GM15510 (cell line): ENCODE results near the gene PPP4R3A.

Experiments
- POLR2A ChIP-seq: IDR thresholded peaks from 3 replicates; pipeline ENCODE4 v1.6.1; 2011; ENCODE audit warnings: borderline replicate concordance; ENCODE audit not compliant: insufficient read length; ENCODE audit errors: extremely low read depth

PPP4R3A gene

DNA sequence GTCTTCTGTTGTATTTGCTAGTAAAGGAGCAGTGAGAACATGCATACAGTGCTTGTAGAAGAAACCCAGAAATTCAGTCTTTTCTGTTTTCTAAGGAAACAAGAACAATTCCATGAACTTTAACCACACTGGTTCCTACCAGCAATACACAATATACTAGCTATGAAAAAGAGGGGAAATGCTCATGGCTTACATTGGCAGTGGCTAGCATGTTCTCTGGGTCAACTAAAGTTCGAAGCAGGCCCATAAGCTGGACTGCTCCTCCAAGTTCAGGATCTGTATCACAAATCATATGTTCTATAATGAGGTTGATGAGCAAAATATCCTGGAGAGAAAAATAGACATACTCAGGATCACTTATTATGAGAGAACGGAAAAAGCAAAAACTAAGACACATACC, 37.1 kb downstream of the PPP4R3A start:
- no peak for TF ChIP-seq POLR2A

DNA sequence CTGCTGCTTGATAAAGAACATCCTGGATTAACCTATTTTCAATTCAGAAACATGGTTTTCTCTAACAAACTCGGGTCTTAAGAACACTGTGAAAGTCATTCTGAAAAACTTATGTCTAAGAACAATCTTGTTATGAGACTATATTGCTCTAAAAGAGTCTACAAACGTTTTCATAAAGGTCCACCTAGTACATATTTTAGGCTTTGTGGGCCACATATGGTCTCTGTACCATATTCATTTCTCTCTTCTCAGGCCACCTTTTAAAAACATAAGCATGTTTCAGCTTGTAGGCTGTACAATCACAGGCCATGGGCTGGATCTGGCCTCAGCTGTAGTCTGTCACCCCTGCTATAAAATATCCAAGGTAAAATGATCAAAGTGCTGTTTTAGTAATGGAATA, 39.9 kb downstream of the PPP4R3A start:
- TF ChIP-seq POLR2A = no peak

DNA sequence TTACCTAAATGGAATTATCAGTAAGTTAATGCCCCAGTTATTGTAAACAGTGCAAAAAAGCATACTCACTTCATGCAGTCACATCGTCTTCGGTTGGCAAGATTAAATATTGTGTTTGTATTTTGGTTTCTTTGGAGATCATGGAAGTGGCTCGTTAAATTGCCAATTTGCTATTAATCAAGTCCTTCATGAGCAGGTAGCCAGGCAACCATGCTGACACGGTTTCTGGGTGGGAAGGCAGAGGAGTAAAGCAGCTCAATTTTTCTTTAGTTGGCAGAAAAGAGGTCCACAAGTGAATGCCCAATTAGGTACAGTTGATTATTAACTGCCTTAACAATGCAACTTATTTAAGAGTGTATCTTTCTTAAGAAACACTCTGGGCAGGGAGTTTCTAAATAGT, 43.9 kb downstream of the PPP4R3A start:
- no peak for TF ChIP-seq POLR2A

DNA sequence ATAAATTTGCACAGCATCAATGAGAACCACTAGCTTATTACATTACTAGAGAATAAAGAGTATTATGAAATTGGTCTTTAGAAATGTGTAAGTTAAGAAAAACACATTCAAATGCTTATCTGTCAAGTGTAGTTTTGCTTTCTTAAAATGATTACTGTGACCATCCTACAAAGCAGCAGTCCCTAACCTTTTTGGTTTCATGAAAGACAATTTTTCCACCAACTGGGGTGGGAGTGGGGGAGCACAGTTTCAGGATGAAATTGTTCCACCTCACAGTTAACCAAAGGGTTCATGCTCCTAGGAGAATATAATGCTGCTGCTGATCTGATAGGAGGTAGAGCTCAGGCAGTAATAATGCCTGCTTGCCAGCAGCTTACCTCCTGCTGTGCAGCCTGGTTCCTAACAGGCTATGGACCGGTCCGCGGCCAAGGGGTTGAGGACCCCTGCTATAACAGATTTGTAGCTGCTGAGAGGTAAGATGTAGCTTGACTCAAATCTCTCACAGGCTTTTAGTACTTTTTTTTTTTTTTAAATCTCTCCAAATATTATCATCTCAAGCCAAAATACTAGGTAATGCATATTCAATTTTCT, 45.4 kb downstream of the PPP4R3A start:
- TF ChIP-seq POLR2A = no peak

DNA sequence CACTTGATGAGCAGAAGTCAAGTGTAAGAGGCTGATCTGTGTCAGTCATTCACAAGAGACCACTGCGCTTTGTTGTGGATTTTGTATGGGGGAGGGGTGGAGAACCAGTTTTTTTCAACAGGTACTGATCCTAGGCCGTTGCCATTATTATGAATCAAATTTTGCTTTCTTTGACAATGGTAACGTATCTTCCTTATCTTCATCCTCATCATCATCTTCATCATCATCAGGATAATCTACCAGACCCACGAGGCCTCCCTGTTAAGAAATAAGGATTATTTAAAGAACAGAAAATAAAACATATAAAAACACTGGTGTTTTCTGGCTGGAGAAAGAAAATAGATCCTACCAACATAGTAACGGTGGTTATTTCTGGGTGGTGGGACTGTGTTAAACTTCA, 51.5 kb downstream of the PPP4R3A start:
- no peak for TF ChIP-seq POLR2A

DNA sequence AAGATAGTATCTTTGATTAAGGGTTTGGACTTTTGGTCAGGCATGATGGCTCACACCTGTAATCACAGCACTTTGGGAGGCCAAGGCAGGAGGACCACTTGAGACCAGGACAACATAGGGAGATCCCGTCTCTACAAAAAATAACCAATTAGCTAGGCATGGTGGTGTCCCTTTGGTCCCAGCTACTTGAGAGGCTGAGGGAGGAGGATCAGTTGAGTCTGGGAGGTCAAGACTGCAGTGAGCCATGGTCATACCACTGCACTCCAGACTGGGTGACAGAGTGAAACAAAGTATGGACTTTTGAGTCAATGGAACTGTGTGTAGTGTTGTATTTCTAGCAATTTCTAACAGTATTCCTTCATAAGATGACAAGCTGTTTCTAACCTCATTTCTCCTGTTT, 53.8 kb downstream of the PPP4R3A start:
- TF ChIP-seq POLR2A = no peak

DNA sequence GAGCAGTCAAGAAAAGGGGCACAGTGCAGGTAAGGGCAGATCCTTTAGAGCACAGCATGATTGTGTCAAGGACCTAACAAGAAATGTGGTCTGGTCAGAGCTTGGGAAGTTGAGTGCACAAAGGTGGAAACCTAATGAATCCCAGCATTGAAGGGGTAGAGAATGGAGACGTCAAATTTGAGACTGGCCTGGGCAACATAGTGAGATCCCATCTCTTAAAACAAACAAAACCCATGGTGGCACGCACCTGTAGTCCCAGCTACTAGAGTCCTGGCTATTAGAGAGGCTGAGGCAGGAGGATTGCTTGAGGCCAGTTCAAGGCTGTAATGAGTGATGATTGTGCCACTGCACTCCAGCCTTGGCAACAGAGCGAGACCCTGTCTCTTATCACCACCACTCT, 55.5 kb downstream of the PPP4R3A start:
- no peak for TF ChIP-seq POLR2A

DNA sequence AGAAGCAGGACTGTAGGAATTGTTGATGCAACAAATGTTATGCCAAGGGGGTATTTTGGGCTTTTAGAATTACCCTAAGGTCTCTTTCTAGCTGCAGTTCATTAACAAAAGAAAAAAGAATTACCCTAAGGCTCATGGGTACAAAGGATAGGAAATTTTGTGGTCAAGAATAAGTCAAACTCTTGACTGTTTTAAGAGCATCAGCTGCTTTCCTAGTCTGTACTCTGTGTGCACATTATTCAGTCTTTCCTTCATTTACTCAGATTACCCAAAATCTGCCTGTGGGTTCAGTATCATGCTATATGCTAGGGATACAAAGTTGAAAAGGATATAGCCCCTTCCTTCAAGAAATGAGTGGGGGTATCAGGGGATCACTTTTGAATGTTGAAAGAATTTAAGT, 56.0 kb downstream of the PPP4R3A start:
- no peak for TF ChIP-seq POLR2A

DNA sequence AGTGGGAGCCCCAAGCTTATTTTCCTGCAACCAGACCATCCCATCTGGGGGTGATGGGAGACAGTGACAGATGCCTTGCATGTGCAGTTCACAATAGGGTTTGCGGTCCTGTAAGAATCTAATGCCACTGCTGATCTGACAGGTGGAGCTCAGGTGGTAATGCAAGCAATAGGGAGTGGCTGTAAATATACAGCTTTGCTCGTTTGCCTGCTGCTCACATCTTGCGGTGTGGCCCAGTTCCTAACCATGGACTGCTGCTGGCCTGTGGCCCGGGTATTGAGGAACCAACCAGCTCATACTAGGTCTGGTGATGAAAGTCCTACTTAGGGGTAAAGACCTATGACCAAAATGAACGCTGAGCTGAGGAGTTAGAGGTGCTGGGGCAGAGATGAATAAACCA, 56.4 kb downstream of the PPP4R3A start:
- no peak for TF ChIP-seq POLR2A

DNA sequence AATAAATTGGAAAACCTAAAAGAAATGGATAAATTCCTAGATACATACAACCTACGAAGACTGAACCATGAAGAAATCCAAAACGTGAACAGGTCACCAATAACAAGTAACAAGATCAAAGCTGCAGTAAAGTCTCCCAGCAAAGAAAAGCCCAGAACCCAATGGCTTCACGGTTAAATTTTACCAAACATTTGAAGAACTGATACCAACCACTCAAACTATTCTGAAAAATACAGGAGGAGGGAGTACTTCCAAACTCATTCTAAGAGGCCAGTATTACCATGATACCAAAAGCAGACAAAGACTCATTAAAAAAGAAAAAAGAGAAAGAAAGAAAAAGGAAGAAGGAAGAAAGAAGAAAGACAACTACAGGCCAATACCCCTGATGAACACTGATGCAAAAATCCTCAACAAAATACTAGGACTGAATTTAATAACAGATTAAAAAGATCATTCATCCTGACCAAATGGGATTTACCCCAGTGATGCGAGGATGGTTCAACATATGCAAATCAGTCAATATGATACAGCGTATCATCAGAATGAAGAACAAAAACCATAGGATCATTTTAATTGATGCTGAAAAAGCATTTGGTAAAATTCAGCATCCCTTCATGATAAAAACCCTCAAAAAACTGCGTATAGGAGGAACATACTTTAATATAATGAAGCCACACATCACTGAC, 65.6 kb downstream of the PPP4R3A start:
- TF ChIP-seq POLR2A = no peak

DNA sequence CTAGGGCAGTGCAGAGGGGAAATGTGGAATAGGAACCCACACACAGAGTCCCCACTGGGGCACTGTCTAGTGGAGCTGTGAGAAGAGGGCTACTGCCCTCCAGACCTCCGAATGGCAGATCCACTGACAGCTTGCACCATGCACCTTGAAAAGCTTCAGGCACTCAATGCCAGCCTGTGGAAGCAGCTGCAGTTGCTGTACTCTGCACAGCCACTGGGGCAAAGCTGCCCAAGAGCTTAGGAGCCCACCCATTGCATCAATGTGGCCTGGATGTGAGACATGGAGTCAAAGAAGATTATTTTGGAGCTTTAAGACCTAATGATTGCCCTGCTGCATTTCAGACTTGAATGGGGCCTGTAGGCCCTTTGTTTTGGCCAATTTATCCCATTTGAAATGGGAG, 70.8 kb downstream of the PPP4R3A start:
- no peak for TF ChIP-seq POLR2A

DNA sequence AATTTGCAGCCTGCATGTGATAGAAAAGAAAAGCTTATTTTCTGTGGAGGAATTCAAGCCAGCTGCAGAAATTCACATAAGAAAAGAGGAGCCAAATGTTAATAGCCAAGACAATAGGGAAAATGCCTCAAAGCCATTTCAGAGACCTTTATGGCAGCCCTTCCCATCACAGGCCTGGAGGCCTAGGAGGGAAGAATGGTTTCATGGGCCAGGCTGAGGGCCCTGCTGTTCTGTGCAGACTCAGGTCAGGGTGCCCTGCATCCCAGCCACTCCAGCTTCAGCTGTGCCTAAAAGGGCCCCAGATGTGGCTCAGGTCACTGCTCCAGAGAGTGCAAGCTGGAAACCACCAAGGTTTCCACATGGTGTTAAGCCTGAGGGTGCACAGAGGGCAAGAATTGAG, 71.3 kb downstream of the PPP4R3A start:
- no peak for TF ChIP-seq POLR2A

DNA sequence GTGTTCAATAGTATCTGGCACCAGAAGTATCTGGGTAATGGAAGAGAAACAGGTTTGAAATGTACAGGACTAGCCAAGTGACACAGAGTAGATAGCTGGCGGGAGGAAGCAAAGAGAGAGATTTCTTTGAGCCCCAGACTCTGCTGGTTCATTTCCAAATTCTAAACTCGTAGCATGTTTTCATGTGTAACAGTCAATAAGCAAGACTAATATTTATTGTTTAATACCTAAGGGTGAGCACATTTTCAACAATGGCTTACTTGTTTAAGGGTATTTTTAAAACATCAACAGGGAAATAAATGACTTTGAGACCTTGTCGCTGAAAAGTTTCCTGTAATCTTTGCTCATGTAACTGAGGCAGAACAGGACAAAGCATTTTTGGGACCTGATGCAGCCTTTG, 80.7 kb downstream of the PPP4R3A start:
- no peak for TF ChIP-seq POLR2A

DNA sequence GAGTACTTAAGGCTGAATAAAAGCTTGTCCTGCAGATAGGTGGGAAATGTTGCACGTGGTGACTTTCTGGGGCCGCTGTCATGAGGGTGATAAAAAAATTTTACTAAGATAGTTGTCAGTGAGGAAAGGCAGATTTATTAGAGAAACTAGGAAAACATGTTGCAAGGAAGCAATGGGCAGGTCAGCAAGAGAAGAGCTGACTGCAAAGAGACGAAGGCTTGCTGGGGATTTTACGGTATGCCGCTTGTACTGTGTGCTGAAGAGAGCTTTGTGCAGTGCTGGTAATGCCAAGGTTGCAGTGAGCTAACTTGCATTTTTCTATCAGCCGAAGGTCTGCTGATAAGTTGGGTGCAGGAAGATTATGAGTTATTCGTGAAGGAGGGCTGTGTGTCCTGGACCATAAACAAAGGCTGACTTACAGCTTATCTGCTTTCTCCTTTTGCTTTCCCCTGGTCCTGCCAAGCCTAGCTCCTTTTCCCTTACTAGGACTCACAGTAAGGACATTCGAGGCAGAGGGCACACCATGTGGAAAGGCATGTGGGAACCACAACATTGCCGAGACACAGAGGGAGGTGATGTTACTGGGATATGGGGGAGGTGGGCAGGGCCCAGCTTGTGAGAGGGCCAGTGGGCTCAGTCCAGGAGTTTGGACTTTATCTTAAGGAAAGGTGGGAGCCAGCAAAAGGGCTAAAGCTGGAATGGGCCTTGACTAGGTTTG, 85.1 kb downstream of the PPP4R3A start:
- TF ChIP-seq POLR2A = no peak

DNA sequence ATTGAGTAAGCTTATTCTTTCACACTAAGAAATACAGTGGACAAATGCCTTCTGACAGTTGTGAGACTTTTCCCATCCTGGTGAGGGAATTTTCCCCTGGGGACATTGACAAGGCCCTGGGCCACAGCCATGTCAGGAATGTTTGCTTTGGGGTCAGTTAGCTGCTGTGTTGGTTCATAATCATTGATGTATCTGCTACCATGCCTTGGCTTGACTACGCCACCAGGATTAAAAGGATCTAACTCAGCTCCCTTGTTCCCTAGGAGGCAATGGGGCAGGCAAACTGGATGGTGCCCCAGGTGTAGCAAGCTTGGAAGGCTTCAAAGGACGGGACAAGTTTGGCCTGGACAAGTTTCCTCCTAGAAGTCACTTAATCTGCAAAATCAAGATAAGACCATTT, 89.4 kb downstream of the PPP4R3A start:
- TF ChIP-seq POLR2A = no peak

DNA sequence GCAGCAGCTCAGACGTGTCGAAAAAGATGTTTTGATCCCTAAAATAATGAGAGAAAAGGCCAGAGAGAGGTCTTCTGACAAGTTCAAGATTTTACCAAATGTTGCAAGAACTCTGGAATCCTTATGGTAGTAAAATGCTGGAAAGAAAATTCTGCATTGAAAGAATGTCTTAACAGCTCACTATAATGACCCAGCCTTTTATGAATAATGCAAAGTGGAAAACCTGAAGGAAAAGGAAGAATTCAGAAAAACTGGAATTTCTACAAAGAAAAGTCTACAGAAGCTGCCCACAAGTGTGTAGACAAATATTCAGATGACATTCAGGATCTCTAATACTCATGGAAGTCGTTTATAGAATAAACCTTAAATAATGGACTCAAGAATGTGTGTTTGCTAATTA, 90.7 kb downstream of the PPP4R3A start:
- TF ChIP-seq POLR2A = no peak
